Neural cell (in vitro differentiated cells): ENCODE results near the gene RASGRP1. TPM values are rescaled to one million over a fixed set of nuclear protein-coding genes. Genes with fewer than 3 reads are reported as not detected.
"Not testable (repeated sequence)": the region's sequence is repeated elsewhere in the genome, so short reads cannot be mapped to it uniquely, and the experiment has no call there.

Experiments
- H2AFZ ChIP-seq: fragments of 200-600, 300-800 bp; sonication (generic), shearing (Covaris generic); 2 replicates; pipeline ENCODE4 v1.6.0; 2014; ENCODE audit warnings: low read depth, mild to moderate bottlenecking, antibody characterized with exemption, low read length, moderate library complexity
- H3F3A ChIP-seq: fragments of 200-600 bp; shearing (Covaris generic); 2 replicates; pipeline ENCODE4 v1.6.1; 2016; ENCODE audit warnings: mild to moderate bottlenecking, moderate library complexity, mixed read lengths, antibody characterized with exemption, low read length; ENCODE audit not compliant: insufficient read depth, poor library complexity, severe bottlenecking
- H3K27ac ChIP-seq: fragments of 200-600, 300-800 bp; sonication (generic), shearing (Covaris generic); 2 replicates; pipeline ENCODE4 v1.5.1; 2014; ENCODE audit warnings: mild to moderate bottlenecking, low read length, moderate library complexity
- H3K27me3 ChIP-seq: fragments of 300-800, 200-600 bp; sonication (generic), shearing (Covaris generic); 2 replicates; pipeline ENCODE4 v1.6.0; 2014; ENCODE audit warnings: mild to moderate bottlenecking, low read depth, low read length, moderate library complexity; ENCODE audit not compliant: insufficient read depth
- H3K36me3 ChIP-seq: fragments of 300-800, 200-600 bp; sonication (generic), shearing (Covaris generic); 2 replicates; pipeline ENCODE4 v1.5.1; 2014; ENCODE audit warnings: mild to moderate bottlenecking, antibody characterized with exemption, low read length, moderate library complexity; ENCODE audit not compliant: insufficient read depth
- H3K4me2 ChIP-seq: fragments of 300-800, 200-600 bp; sonication (generic), shearing (Covaris generic); 2 replicates; pipeline ENCODE4 v1.6.0; 2014; ENCODE audit warnings: mild to moderate bottlenecking, low read length
- H3K4me3 ChIP-seq: fragments of 300-800, 200-600 bp; sonication (generic), shearing (Covaris generic); 2 replicates; pipeline ENCODE4 v1.5.1; 2014; ENCODE audit warnings: mild to moderate bottlenecking, low read length, moderate library complexity
- H3K79me2 ChIP-seq: fragments of 200-600 bp; shearing (Covaris generic); replicated peaks from 2 replicates; pipeline ENCODE4 v1.6.0; 2014; ENCODE audit warnings: mild to moderate bottlenecking, low read length, moderate library complexity; ENCODE audit not compliant: insufficient read depth
- H3K9ac ChIP-seq: fragments of 300-800, 200-600 bp; sonication (generic), shearing (Covaris generic); 2 replicates; pipeline ENCODE4 v1.6.1; 2016; ENCODE audit warnings: mild to moderate bottlenecking, low read length, mixed read lengths
- H3K9me2 ChIP-seq: fragments of 200-600 bp; shearing (Covaris generic); 2 replicates; pipeline ENCODE4 v1.6.1; 2016; ENCODE audit warnings: mild to moderate bottlenecking, low read length, mixed read lengths; ENCODE audit not compliant: insufficient read depth
- H3K9me3 ChIP-seq: fragments of 200-600, 300-800 bp; sonication (generic), shearing (Covaris generic); 2 replicates; pipeline ENCODE4 v1.6.1; 2016; ENCODE audit warnings: mild to moderate bottlenecking, mixed run types, low read length, moderate library complexity, mixed read lengths
- H4K20me1 ChIP-seq: fragments of 200-600 bp; shearing (Covaris generic); 2 replicates; pipeline ENCODE4 v1.6.1; 2016; ENCODE audit warnings: mild to moderate bottlenecking, mixed run types; ENCODE audit not compliant: insufficient read depth
- CTCF ChIP-seq: fragments of 450-650 bp; IDR thresholded peaks from 2 replicates; pipeline ENCODE4 v1.5.1; 2014; ENCODE audit warnings: antibody characterized with exemption, mild to moderate bottlenecking, moderate library complexity; ENCODE audit not compliant: poor library complexity, severe bottlenecking
- EP300 ChIP-seq: fragments of 450-650 bp; conservative IDR thresholded peaks from 2 replicates; pipeline ENCODE4 v1.6.1; 2014; ENCODE audit warnings: antibody characterized with exemption, mild to moderate bottlenecking, moderate library complexity; ENCODE audit not compliant: poor library complexity, severe bottlenecking
- EZH2 ChIP-seq: fragments of 200-600, 300-800 bp; shearing (Covaris generic), sonication (generic); IDR thresholded peaks from 2 replicates; pipeline ENCODE4 v1.6.1; 2014; ENCODE audit warnings: antibody characterized with exemption, low read length, borderline replicate concordance, mild to moderate bottlenecking; ENCODE audit not compliant: insufficient read depth, poor library complexity, severe bottlenecking
- MXI1 ChIP-seq: fragments of 450-650 bp; conservative IDR thresholded peaks from 2 replicates; pipeline ENCODE4 v1.6.1; 2014; ENCODE audit warnings: antibody characterized with exemption, mild to moderate bottlenecking; ENCODE audit not compliant: poor library complexity, severe bottlenecking
- POLR2AphosphoS5 ChIP-seq: IDR thresholded peaks from 2 replicates; pipeline ENCODE4 v1.6.1; 2012
- RAD21 ChIP-seq: fragments of 450-650 bp; conservative IDR thresholded peaks from 2 replicates; pipeline ENCODE4 v1.6.1; 2014; ENCODE audit warnings: antibody characterized with exemption, mild to moderate bottlenecking, moderate library complexity
- REST ChIP-seq: IDR thresholded peaks from 2 replicates; pipeline ENCODE4 v1.6.1; 2012; ENCODE audit warnings: borderline replicate concordance
- SMC3 ChIP-seq: fragments of 450-650 bp; conservative IDR thresholded peaks from 2 replicates; pipeline ENCODE4 v1.6.1; 2014; ENCODE audit warnings: antibody characterized with exemption, mild to moderate bottlenecking, moderate library complexity; ENCODE audit not compliant: poor library complexity
- TAF1 ChIP-seq: IDR thresholded peaks from 2 replicates; pipeline ENCODE4 v1.6.1; 2012; ENCODE audit warnings: low read depth
- polyA plus RNA-seq: library from polyadenylated mRNA; depleted of rRNA; stranded (reverse); fragments of >200 nt; gene quantifications from 2 replicates; pipeline ENCODE4 v1.2.3, GENCODE V29; 2014

RASGRP1 gene
- polyA plus RNA-seq, 1 donor from 2014 or later: 3.1 TPM

GRCh38 chr15:38587214-38587613 is 22.6 kb upstream of the RASGRP1 start:
- Histone ChIP-seq H3K36me3 (no peaks in the 10 kb centered on the region), H3K4me3 (no peak overlapping the region), H3K9me3 (no peaks in the 10 kb centered on the region), H3K4me2 (no peak overlapping the region), H2AFZ (no peak overlapping the region), H3K27me3 (no peaks in the 10 kb centered on the region), H4K20me1 (no peaks in the 10 kb centered on the region), H3K27ac (no peak overlapping the region), H3F3A (no peaks in the 10 kb centered on the region), H3K79me2 (no peaks in the 10 kb centered on the region), H3K9me2 (no peaks in the 10 kb centered on the region), H3K9ac (no peak overlapping the region)
- TF ChIP-seq SMC3 (no peak), POLR2AphosphoS5 (no peak), TAF1 (no peak), EP300 (no peak), MXI1 (no peak), REST (no peak), EZH2 (no peak), RAD21 (no peak), CTCF (no peak)

- not testable (repeated sequence) for H3K4me3 ChIP-seq
Measured at GRCh38 chr15:38586005-38586404, 21.4 kb upstream of the RASGRP1 start.

GRCh38 chr15:38578626-38579025 is 14.0 kb upstream of the RASGRP1 start:
- Histone ChIP-seq H3K4me2 (no peak overlapping the region), H3K27ac (no peak overlapping the region), H2AFZ (no peak overlapping the region), H3K4me3 (no peak overlapping the region), H4K20me1 (no peaks in the 10 kb centered on the region), H3K9me2 (no peaks in the 10 kb centered on the region), H3K9me3 (no peaks in the 10 kb centered on the region), H3F3A (no peaks in the 10 kb centered on the region), H3K79me2 (no peaks in the 10 kb centered on the region), H3K36me3 (no peaks in the 10 kb centered on the region), H3K27me3 (no peaks in the 10 kb centered on the region), H3K9ac (no peak overlapping the region)
- TF ChIP-seq EZH2: no peak
- TF ChIP-seq SMC3: no peak
- no peak for TF ChIP-seq POLR2AphosphoS5
- no peak for TF ChIP-seq TAF1
- no peak for TF ChIP-seq MXI1
- no peak for TF ChIP-seq REST
- TF ChIP-seq CTCF: no peak
- TF ChIP-seq EP300: no peak
- TF ChIP-seq RAD21: no peak

More at GRCh38 chr15:38586005-38586404, 21.4 kb upstream of the RASGRP1 start:
- not testable (repeated sequence) for H3K27ac ChIP-seq, H3K9me3 ChIP-seq, H3K9ac ChIP-seq, H3K79me2 ChIP-seq, H3K27me3 ChIP-seq, H3K9me2 ChIP-seq, H3K4me2 ChIP-seq, H3F3A ChIP-seq, H2AFZ ChIP-seq, H3K36me3 ChIP-seq, H4K20me1 ChIP-seq
